Measurements from ENCODE around the gene UCP1. TPM values are rescaled to one million over a fixed set of nuclear protein-coding genes. Genes with fewer than 3 reads are reported as not detected.

UCP1 gene, protein sequence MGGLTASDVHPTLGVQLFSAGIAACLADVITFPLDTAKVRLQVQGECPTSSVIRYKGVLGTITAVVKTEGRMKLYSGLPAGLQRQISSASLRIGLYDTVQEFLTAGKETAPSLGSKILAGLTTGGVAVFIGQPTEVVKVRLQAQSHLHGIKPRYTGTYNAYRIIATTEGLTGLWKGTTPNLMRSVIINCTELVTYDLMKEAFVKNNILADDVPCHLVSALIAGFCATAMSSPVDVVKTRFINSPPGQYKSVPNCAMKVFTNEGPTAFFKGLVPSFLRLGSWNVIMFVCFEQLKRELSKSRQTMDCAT
- not detected for total RNA-seq

DNA sequence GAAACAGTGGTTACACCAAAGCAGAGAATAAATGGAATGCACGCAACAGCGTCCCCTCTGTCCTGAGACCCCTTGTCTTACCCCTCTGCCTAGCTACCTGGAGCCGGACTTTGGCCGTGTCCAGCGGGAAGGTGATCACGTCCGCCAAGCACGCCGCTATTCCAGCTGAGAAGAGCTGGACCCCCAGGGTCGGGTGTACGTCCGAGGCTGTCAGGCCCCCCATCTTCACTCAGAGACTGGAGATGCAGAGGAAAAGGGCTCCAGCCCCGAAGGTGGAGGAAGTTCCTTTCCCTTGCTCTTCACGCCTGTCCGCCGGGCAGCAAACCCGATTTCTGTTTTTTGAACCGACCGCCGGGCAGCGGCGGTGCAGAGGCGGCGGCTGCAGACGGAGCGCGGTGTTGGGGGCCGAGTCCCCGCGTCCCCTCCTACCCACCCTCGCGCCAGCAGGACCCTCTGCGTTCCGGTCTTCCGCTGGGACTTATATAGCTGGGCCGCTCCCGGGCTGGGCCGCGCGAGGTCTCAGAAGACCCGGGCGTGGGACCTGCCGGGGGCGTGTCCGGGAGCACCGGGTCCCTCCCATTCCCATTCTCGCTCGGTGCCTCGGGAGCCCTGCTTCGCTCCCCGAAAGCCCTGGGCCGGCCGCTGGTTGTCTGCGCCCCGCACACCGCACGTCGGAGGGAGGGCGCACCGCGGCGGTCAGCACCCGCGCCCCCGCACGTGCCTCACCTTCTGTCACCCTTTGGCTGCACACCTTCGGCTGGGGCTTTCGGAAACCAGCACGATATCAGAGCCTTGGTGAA, at the start of gene UCP1:
UCP1 (minus strand) TSS at position 455 of the 800 bp plus-strand sequence; CDS start at position 223, 232 bp downstream.
- WGBS, 2 donors, result 6% methylated on average over 20 to 54 of the region's 69 CpGs
- TF ChIP-seq, protein P1, sequence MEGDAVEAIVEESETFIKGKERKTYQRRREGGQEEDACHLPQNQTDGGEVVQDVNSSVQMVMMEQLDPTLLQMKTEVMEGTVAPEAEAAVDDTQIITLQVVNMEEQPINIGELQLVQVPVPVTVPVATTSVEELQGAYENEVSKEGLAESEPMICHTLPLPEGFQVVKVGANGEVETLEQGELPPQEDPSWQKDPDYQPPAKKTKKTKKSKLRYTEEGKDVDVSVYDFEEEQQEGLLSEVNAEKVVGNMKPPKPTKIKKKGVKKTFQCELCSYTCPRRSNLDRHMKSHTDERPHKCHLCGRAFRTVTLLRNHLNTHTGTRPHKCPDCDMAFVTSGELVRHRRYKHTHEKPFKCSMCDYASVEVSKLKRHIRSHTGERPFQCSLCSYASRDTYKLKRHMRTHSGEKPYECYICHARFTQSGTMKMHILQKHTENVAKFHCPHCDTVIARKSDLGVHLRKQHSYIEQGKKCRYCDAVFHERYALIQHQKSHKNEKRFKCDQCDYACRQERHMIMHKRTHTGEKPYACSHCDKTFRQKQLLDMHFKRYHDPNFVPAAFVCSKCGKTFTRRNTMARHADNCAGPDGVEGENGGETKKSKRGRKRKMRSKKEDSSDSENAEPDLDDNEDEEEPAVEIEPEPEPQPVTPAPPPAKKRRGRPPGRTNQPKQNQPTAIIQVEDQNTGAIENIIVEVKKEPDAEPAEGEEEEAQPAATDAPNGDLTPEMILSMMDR (IDR thresholded peaks at IDR 0.05), result no peak
- no peak for TF ChIP-seq POLR2AphosphoS5 (IDR thresholded peaks at IDR 0.05)
- no peak for TF ChIP-seq EP300 (IDR thresholded peaks at IDR 0.05)
- TF ChIP-seq POLR2A (IDR thresholded peaks at IDR 0.05), result no peak
- Histone ChIP-seq H3K27me3 (peaks cover 0 to 29% (median 7%) of the 10 kb centered on the region in 4 donors), H3K9me3 (peaks cover 9 to 13% (median 11%) of the 10 kb centered on the region in 4 donors), H3K4me1 (peaks cover 8 to 25% (median 19%) of the 10 kb centered on the region in 4 donors), H3K36me3 (no peaks in the 10 kb centered on the region), H3K27ac (no peak within 1 kb of the TSS), H3K4me3 (peak within 1 kb of the TSS; percentile 3 to 55 (median 46))
- DNase-seq, result peak; percentile 44 to 88
- peak; percentile 47 to 69 for ATAC-seq (ENCODE audit: low FRiP score in 2 of 2)

- Histone ChIP-seq H3K4me3 (no peak overlapping the region), H3K9me3 (no peaks in the 10 kb centered on the region), H3K4me1 (peaks cover 0 to 1% (median under 1%) of the 10 kb centered on the region in 4 donors), H3K27me3 (no peaks in the 10 kb centered on the region), H3K27ac (no peak overlapping the region), H3K36me3 (peaks cover 5 to 8% (median 8%) of the 10 kb centered on the region in 4 donors)
- DNase-seq, result no peak
- no peak for ATAC-seq (ENCODE audit: low FRiP score in 2 of 2)
- no peak for TF ChIP-seq POLR2A (IDR thresholded peaks at IDR 0.05)
- TF ChIP-seq EP300 (IDR thresholded peaks at IDR 0.05), result no peak
- TF ChIP-seq, protein P1 (IDR thresholded peaks at IDR 0.05), result no peak
- no peak for TF ChIP-seq POLR2AphosphoS5 (IDR thresholded peaks at IDR 0.05)
- 39 to 56% methylated on average over 7 of the region's 7 CpGs for WGBS, 2 donors
These were observed 48.9 kb upstream of the UCP1 start for GRCh38 chr4:140617499-140618248.

DNA sequence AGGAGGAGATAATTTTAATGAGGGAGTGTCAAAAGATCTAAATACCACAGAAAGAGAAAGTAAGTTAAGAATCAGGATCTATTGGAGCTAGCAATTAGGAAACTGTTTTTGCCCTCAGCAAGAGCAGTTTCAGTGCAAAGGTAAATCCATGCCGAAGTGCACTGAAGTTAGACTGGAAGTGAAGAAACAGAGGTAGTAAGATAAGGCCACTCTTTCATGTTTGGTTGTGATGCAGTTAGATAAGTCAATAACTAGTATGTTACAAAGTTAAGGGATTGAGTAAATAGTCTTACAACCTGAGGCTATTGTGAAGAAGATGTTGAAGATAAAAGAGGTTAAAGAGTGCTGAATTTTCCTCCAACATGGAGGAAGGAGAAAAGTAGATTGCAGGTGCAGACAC, 46.7 kb upstream of the UCP1 start:
- no peaks in the 10 kb centered on the region for H3K9me3 ChIP-seq
- no peak overlapping the region for H3K27ac ChIP-seq
- no peak for TF ChIP-seq EP300 (IDR thresholded peaks at IDR 0.05)
- TF ChIP-seq, protein P1 (IDR thresholded peaks at IDR 0.05), result no peak
- peaks cover 0 to 6% (median 5%) of the 10 kb centered on the region in 4 donors for H3K4me1 ChIP-seq
- no peaks in the 10 kb centered on the region for H3K27me3 ChIP-seq
- WGBS, 2 donors, result 59 to 85% methylated on average over 1 of the region's 1 CpG
- no peaks in the 10 kb centered on the region for H3K36me3 ChIP-seq
- DNase-seq (no peak), ATAC-seq (ENCODE audit: low FRiP score in 2 of 2) (no peak)
- no peak overlapping the region for H3K4me3 ChIP-seq

GRCh38 chr4:140612357-140612756, 43.6 kb upstream of the UCP1 start:
- H3K27me3 ChIP-seq, result no peaks in the 10 kb centered on the region
- 10 to 11% methylated on average over 1 of the region's 1 CpG for WGBS, 2 donors
- TF ChIP-seq POLR2AphosphoS5 (IDR thresholded peaks at IDR 0.05), result no peak
- TF ChIP-seq, protein P1 (IDR thresholded peaks at IDR 0.05), result no peak
- no peak for TF ChIP-seq EP300 (IDR thresholded peaks at IDR 0.05)
- no peak for TF ChIP-seq POLR2A (IDR thresholded peaks at IDR 0.05)
- H3K36me3 ChIP-seq, result no peaks in the 10 kb centered on the region
- peaks cover 0 to 6% (median 5%) of the 10 kb centered on the region in 4 donors for H3K4me1 ChIP-seq
- no peak overlapping the region for H3K4me3 ChIP-seq
- no peaks in the 10 kb centered on the region for H3K9me3 ChIP-seq
- DNase-seq, result no peak
- H3K27ac ChIP-seq, result no peak overlapping the region
- ATAC-seq (ENCODE audit: low FRiP score in 2 of 2), result no peak
